Activated naive CD4-positive, alpha-beta T cell treated with Interleukin-2 at 50 U/mL for 16 hours (primary cell): ENCODE measurements around the gene AGAP3.

ENCODE experiments used
- DNase-seq: peaks from one replicate; pipeline ENCODE4 v3.0.0-alpha.2; 2020

The AGAP3 gene

GRCh38 chr7:151168003-151168786 is 81.9 kb downstream of the AGAP3 start:
- DNase-seq = peak; percentile 68

GRCh38 chr7:151168787-151169162 is 82.5 kb downstream of the AGAP3 start:
- no peak for DNase-seq

- DNase-seq = peak; percentile 81
Measured at GRCh38 chr7:151172273-151173141, 86.2 kb downstream of the AGAP3 start.

- DNase-seq = no peak
Measured at GRCh38 chr7:151173386-151174245, 87.3 kb downstream of the AGAP3 start.

- DNase-seq = peak; percentile 25
Measured at GRCh38 chr7:151174246-151175046, 88.2 kb downstream of the AGAP3 start.

- DNase-seq = no peak
Measured at GRCh38 chr7:151175047-151175792, 88.9 kb downstream of the AGAP3 start.

- no peak for DNase-seq
Measured at GRCh38 chr7:151175793-151176311, 89.6 kb downstream of the AGAP3 start.

- DNase-seq = no peak
Measured at GRCh38 chr7:151176401-151176800, 90.1 kb downstream of the AGAP3 start.

GRCh38 chr7:151177310-151177709 is 91.0 kb downstream of the AGAP3 start:
- no peak for DNase-seq

GRCh38 chr7:151178236-151178635 is 92.0 kb downstream of the AGAP3 start:
- DNase-seq = no peak

GRCh38 chr7:151178831-151179230 is 92.6 kb downstream of the AGAP3 start:
- no peak for DNase-seq

- no peak for DNase-seq
Measured at GRCh38 chr7:151179287-151179860, 93.1 kb downstream of the AGAP3 start.

GRCh38 chr7:151179946-151180345 is 93.7 kb downstream of the AGAP3 start:
- no peak for DNase-seq

- DNase-seq = no peak
Measured at GRCh38 chr7:151181011-151181431, 94.7 kb downstream of the AGAP3 start.

- no peak for DNase-seq
Measured at GRCh38 chr7:151185762-151186639, 99.7 kb downstream of the AGAP3 start.

GRCh38 chr7:151186640-151187408 is 100.5 kb downstream of the AGAP3 start, which contains the start of gene ASB10:
Gene ASB10, minus strand, starts transcription at chr7:151187250. Its CDS starts 120 bp downstream, at chr7:151187130.
- no peak for DNase-seq

- DNase-seq = no peak
Measured at GRCh38 chr7:151187409-151188251, 101.4 kb downstream of the AGAP3 start.

GRCh38 chr7:151188252-151188542 is 101.9 kb downstream of the AGAP3 start:
- DNase-seq = no peak
